ENCODE results near the gene TENM4. TPM values are rescaled to one million over a fixed set of nuclear protein-coding genes. Genes with fewer than 3 reads are reported as not detected.

TENM4 gene
- total RNA-seq, 4 donors from 2014 or later: 4.0 to 14.6 (median 4.5) TPM

DNA sequence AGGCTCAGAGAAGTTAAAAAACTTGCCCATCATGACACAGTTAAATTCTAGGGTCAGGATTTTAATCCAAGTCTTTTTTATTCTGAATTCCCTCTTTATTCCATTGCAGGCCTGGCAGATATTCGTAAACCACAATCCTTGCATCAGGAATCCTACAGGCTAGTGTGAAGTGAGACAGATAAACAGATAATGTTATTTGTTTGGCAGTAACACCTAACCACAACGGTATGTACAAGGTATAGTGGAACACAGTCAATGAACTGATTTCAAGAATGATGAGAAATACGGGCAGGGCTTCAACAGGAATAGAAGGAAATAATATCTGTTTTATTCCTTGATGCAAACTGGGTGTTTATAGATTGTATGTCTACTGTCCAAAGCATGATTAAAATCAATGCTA is 834.2 kb downstream of the TENM4 start:
- TF ChIP-seq CTCF (IDR thresholded peaks at IDR 0.05; ENCODE audit: low read depth): no peak

GRCh38 chr11:78605296-78605695 is 835.5 kb downstream of the TENM4 start:
- TF ChIP-seq CTCF (IDR thresholded peaks at IDR 0.05; ENCODE audit: low read depth): no peak

- TF ChIP-seq CTCF (IDR thresholded peaks at IDR 0.05; ENCODE audit: low read depth): no peak
Observed at GRCh38 chr11:78603792-78604191, 837.0 kb downstream of the TENM4 start.

Small RNA genes within 50 kb of the gene (small RNA-seq; reads per million reads assigned to genes)
- gene MIR5579: not detected
- gene MIR708: 7.2 reads per million, percentile 85 among the genes with 10 or more reads in this experiment

Measured in subcutaneous adipose tissue (tissue), 4 donors.